GM21576 (cell line): Measurements from ENCODE around the gene NUP205.

Experiments used
- ATAC-seq: cut with Tn5 transposase; IDR thresholded peaks from one replicate; pipeline ENCODE4 v1.9.1; 2021; ENCODE audit warnings: mild to moderate bottlenecking, moderate library complexity; ENCODE audit not compliant: unreplicated experiment

Gene NUP205

DNA sequence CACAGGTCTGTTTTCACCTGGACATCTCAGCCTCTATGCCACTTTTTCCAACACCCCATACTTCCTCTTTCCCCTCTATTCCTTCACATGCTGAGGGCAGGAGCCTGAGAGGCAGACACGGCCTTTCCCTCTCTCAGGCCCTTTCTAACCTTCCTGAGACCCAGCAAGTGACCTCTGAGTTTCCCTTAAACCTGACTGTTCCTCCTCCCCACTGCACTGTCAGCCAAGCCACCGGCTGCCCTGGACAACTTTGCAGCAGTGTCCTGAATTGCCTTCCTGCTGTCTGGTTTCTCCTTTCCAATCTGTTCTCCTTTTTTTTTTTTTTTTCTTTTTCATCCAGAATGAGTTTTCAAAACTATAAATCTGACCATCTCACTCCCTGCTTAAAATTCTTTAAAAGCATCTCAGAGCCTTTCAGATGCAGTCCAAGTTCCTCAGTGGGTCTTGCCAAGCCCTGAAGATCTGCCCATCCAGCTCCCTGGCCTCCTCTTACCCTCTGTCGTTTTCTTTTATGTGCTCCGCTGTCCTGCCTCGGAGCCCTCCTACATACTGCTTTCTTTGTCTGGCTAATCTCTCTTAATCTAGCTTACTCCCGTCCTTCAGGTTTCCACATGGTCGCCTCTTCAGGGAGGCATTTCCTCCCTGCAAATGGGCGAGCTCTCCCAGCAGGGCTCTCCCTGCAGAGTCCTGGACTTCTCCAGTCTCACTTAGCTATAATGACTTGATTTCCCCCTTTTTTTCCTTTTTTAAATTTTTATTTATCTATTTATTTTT lies 139.7 kb downstream of the NUP205 start:
- no peak for ATAC-seq
